ENCODE data around the gene MMP23B. TPM values are rescaled to one million over a fixed set of nuclear protein-coding genes. Genes with fewer than 3 reads are reported as not detected.
"Not testable (repeated sequence)": the region's sequence is repeated elsewhere in the genome, so short reads cannot be mapped to it uniquely, and the experiment has no call there.

The MMP23B gene
- total RNA-seq, 4 donors from 2014 or later = 1.8 to 5.9 (median 4.1) TPM

GRCh38 chr1:1629430-1630190 is 2.4 kb upstream of the MMP23B start:
- TF ChIP-seq CTCF (IDR thresholded peaks at IDR 0.05) = no peak
- no peak for TF ChIP-seq POLR2A (IDR thresholded peaks at IDR 0.05)
- peaks cover 0 to 13% (median 0%) of the 10 kb centered on the region in 3 donors for H3K36me3 ChIP-seq
- peaks cover 3 to 34% (median 18%) of the 10 kb centered on the region in 4 donors for H3K4me1 ChIP-seq
- DNase-seq = peak; percentile 57 to 83 (median 77)
- peaks cover 0 to 17% of the 10 kb centered on the region in 2 donors for H3K27me3 ChIP-seq
- H3K4me3 ChIP-seq = peak overlapping the region; percentile 41 to 56 (median 51)
- H3K9me3 ChIP-seq = no peaks in the 10 kb centered on the region
- H3K27ac ChIP-seq = peak overlapping the region; percentile 82 to 91 (median 84)

GRCh38 chr1:1630191-1630964 is 1.6 kb upstream of the MMP23B start:
- peak overlapping the region; percentile 82 to 91 (median 84) for H3K27ac ChIP-seq
- DNase-seq = peak; percentile 83 to 95 (median 89)
- TF ChIP-seq POLR2A (IDR thresholded peaks at IDR 0.05) = peak; percentile 15 to 61
- peak in 1 of 6 experiments; percentile 11 for TF ChIP-seq CTCF (IDR thresholded peaks at IDR 0.05)
- no peaks in the 10 kb centered on the region for H3K9me3 ChIP-seq
- H3K27me3 ChIP-seq = peaks cover 0 to 17% of the 10 kb centered on the region in 2 donors
- H3K36me3 ChIP-seq = peaks cover 0 to 13% (median 0%) of the 10 kb centered on the region in 3 donors
- peak overlapping the region; percentile 41 to 56 (median 51) for H3K4me3 ChIP-seq
- peaks cover 3 to 34% (median 18%) of the 10 kb centered on the region in 4 donors for H3K4me1 ChIP-seq

GRCh38 chr1:1630965-1631781 is 800 bp upstream of the MMP23B start:
- Histone ChIP-seq H3K9me3 (no peaks in the 10 kb centered on the region), H3K36me3 (peaks cover 0 to 13% (median 0%) of the 10 kb centered on the region in 3 donors), H3K27ac (peak overlapping the region; percentile 82 to 91 (median 84)), H3K27me3 (peaks cover 0 to 17% of the 10 kb centered on the region in 2 donors), H3K4me3 (peak overlapping the region; percentile 41 to 56 (median 51)), H3K4me1 (peaks cover 3 to 34% (median 18%) of the 10 kb centered on the region in 4 donors)
- TF ChIP-seq POLR2A (IDR thresholded peaks at IDR 0.05) (no peak), CTCF (IDR thresholded peaks at IDR 0.05) (no peak)
- peak in 1 of 3 donors; percentile 61 for DNase-seq

- Histone ChIP-seq H3K36me3 (peaks cover 0 to 21% (median 0%) of the 10 kb centered on the region in 3 donors), H3K27me3 (peaks cover 0 to 17% of the 10 kb centered on the region in 2 donors), H3K4me1 (peaks cover 0 to 26% (median 16%) of the 10 kb centered on the region in 4 donors)
- H3K27ac ChIP-seq, H3K4me3 ChIP-seq, DNase-seq, H3K9me3 ChIP-seq: not testable (repeated sequence)
Measured at GRCh38 chr1:1633409-1633808, 1.4 kb downstream of the MMP23B start.

GRCh38 chr1:1634613-1635012 is 2.6 kb downstream of the MMP23B start:
- H3K36me3 ChIP-seq = peaks cover 0 to 18% (median 0%) of the 10 kb centered on the region in 3 donors
- H3K9me3 ChIP-seq, H3K4me3 ChIP-seq, H3K27ac ChIP-seq: not testable (repeated sequence)
- H3K27me3 ChIP-seq = peaks cover 0 to 17% of the 10 kb centered on the region in 2 donors
- peaks cover 0 to 22% (median 14%) of the 10 kb centered on the region in 4 donors for H3K4me1 ChIP-seq
- DNase-seq = peak in 1 of 3 donors; percentile 44

GRCh38 chr1:1636621-1637478 is 4.9 kb downstream of the MMP23B start:
- not testable (repeated sequence) for H3K4me1 ChIP-seq, H3K27ac ChIP-seq, H3K27me3 ChIP-seq, H3K4me3 ChIP-seq, H3K9me3 ChIP-seq
- DNase-seq = peak in 1 of 3 donors; percentile 43
- H3K36me3 ChIP-seq = peaks cover 0 to 24% (median 0%) of the 10 kb centered on the region in 3 donors

GRCh38 chr1:1637479-1637875 is 5.5 kb downstream of the MMP23B start:
- H3K4me1 ChIP-seq, H3K27ac ChIP-seq, H3K9me3 ChIP-seq, H3K4me3 ChIP-seq, H3K27me3 ChIP-seq: not testable (repeated sequence)
- H3K36me3 ChIP-seq = peaks cover 0 to 24% (median 0%) of the 10 kb centered on the region in 3 donors
- DNase-seq = peak in 1 of 3 donors; percentile 19

GRCh38 chr1:1638528-1638927 is 6.6 kb downstream of the MMP23B start:
- H3K27me3 ChIP-seq, H3K4me1 ChIP-seq, H3K4me3 ChIP-seq, H3K9me3 ChIP-seq, H3K27ac ChIP-seq: not testable (repeated sequence)
- peak in 1 of 3 donors; percentile 78 for DNase-seq
- H3K36me3 ChIP-seq = peaks cover 0 to 24% (median 0%) of the 10 kb centered on the region in 3 donors

- not testable (repeated sequence) for H3K27me3 ChIP-seq, H3K4me3 ChIP-seq, H3K9me3 ChIP-seq, DNase-seq, H3K4me1 ChIP-seq, H3K27ac ChIP-seq
- H3K36me3 ChIP-seq = peaks cover 0 to 24% (median 0%) of the 10 kb centered on the region in 3 donors
Measured at GRCh38 chr1:1639368-1639767, 7.4 kb downstream of the MMP23B start.

Measured in Peyer's patch (tissue), 4 donors.